ENCODE measurements around the gene AP4M1.

The AP4M1 gene

DNA sequence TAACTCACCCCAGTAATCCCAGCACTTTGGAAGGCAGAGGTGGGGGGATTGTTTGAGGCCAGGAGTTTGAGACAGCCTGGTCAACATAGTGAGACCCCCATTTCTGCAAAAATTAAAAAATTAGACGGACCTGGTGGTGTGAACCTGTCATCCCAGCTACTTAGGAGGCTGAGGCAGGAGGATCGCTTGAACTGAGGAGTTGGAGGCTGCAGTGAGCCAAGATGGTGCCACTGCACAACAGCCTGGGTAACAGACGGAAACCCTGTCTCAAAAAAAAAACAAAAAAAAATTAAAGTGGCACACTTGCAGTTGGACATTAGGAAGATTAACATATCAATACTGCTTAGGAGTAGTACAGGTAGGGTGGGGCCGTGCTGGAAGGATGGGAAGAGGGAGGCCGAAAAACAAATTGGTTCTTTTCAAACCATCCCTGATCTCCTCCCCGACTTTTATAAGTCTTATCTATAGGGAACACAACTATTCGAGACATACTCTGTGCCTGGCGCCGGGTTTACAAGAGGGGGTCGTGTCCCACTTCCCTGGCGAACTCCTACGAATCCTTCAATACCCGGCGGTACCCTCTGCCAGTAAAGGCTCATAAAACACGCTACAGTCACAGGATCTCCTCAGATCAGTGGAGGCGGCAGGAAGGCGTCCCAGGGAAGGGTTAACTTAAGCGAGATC lies 17.1 kb downstream of the AP4M1 start:
- no peaks in the 10 kb centered on the region for H3K27me3 ChIP-seq (replicated peaks; ENCODE audit: insufficient read depth, low read length)
- peak overlapping the region; percentile 91 for H3K4me3 ChIP-seq (ENCODE audit: low read length)
- peak overlapping the region; percentile 60; the same call in 1 of the 2 replicates for H3K27ac ChIP-seq (ENCODE audit: low read length)
- H3F3A ChIP-seq (ENCODE audit: insufficient read depth, low read length) = peaks cover 13% of the 10 kb centered on the region
- no peaks in the 10 kb centered on the region for H3K9me3 ChIP-seq (replicated peaks; ENCODE audit: insufficient read depth, low read length)
- peak overlapping the region; percentile 79 for H3K9ac ChIP-seq (ENCODE audit: low read length)
- no peaks in the 10 kb centered on the region for H4K20me1 ChIP-seq (ENCODE audit: insufficient read depth, low read length)
- no peak for TF ChIP-seq EZH2 (optimal IDR thresholded peaks at IDR 0.05; ENCODE audit: low read depth, low read length)
- no peak for TF ChIP-seq EZH2phosphoT487 (IDR thresholded peaks at IDR 0.05; ENCODE audit: low read length)
- TF ChIP-seq, protein P1, sequence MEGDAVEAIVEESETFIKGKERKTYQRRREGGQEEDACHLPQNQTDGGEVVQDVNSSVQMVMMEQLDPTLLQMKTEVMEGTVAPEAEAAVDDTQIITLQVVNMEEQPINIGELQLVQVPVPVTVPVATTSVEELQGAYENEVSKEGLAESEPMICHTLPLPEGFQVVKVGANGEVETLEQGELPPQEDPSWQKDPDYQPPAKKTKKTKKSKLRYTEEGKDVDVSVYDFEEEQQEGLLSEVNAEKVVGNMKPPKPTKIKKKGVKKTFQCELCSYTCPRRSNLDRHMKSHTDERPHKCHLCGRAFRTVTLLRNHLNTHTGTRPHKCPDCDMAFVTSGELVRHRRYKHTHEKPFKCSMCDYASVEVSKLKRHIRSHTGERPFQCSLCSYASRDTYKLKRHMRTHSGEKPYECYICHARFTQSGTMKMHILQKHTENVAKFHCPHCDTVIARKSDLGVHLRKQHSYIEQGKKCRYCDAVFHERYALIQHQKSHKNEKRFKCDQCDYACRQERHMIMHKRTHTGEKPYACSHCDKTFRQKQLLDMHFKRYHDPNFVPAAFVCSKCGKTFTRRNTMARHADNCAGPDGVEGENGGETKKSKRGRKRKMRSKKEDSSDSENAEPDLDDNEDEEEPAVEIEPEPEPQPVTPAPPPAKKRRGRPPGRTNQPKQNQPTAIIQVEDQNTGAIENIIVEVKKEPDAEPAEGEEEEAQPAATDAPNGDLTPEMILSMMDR (IDR thresholded peaks at IDR 0.05; ENCODE audit: low read length) = no peak
- no peaks in the 10 kb centered on the region for H3K9me2 ChIP-seq (replicated peaks; ENCODE audit: insufficient read depth, low read length)
- peaks cover 11% of the 10 kb centered on the region for H3K79me2 ChIP-seq (ENCODE audit: low read length)
- peak overlapping the region; percentile 85 for H2AFZ ChIP-seq (ENCODE audit: low read length)
- no peak for DNase-seq
- H3K36me3 ChIP-seq (replicated peaks; ENCODE audit: insufficient read depth, low read length) = no peaks in the 10 kb centered on the region
- 0 out of 2 replicates have a peak, but pooled peaks cover 6% of the 10 kb centered on the region for H3K4me1 ChIP-seq (ENCODE audit: low read length)
- H3K4me2 ChIP-seq (ENCODE audit: low read depth, low read length) = peak overlapping the region; percentile 88

DNA sequence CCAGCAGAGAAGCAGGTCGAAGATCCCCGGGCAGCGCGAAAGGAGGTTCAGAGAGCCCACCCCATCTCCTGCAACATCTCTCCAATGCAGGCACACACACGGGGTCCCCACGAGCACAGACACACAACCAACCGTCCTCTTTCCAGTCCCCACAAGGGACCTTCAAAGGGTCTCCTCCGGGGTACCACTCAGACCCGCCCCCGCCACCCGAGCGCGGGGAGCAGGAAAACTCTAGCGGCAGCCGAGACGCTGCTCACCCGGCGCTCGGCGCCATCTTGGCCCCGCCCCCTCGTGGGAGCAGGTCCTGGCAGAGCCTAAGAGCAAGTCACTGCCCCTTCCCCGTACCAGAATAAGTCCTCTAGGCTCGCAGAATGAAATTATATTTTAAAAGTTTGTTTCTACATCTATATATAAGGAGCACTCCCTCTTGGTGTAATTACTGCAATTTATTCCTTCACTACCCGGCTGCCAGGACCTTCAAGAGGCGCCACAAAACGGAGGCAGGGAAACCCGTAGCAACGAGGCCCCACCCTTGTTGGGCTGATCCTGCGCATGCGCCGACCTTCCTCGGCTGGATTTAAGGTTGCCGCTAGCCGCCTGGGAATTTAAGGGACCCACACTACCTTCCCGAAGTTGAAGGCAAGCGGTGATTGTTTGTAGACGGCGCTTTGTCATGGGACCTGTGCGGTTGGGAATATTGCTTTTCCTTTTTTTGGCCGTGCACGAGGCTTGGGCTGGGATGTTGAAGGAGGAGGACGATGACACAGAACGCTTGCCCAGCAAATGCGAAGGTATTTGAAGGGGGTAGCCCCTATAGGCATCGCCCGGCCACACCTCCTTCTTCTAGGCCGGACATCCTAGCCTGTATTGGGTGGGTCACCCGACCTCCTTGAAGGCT lies 17.9 kb downstream of the AP4M1 start, which contains the start of the genes CNPY4 and TAF6:
Gene CNPY4 (plus strand): TSS at position 563 of the 898 bp plus-strand sequence. CDS start 111 bp downstream, at position 674.
Gene TAF6 (minus strand): TSS at position 287 of the 898 bp plus-strand sequence. CDS start 5,149 bp downstream, outside the sequence.
- Histone ChIP-seq H3K4me1 (ENCODE audit: low read length) (0 out of 2 replicates have a peak, but pooled peaks cover 6% of the 10 kb centered on the region), H4K20me1 (ENCODE audit: insufficient read depth, low read length) (no peaks in the 10 kb centered on the region), H3F3A (ENCODE audit: insufficient read depth, low read length) (peaks cover 13% of the 10 kb centered on the region), H3K9me3 (replicated peaks; ENCODE audit: insufficient read depth, low read length) (no peaks in the 10 kb centered on the region), H3K79me2 (ENCODE audit: low read length) (peaks cover 11% of the 10 kb centered on the region), H3K27ac (ENCODE audit: low read length) (peak within 1 kb of the TSS; percentile 60; the same call in 1 of the 2 replicates), H2AFZ (ENCODE audit: low read length) (peak within 1 kb of the TSS; percentile 85), H3K4me2 (ENCODE audit: low read depth, low read length) (peak within 1 kb of the TSS; percentile 88), H3K9me2 (replicated peaks; ENCODE audit: insufficient read depth, low read length) (no peaks in the 10 kb centered on the region), H3K27me3 (replicated peaks; ENCODE audit: insufficient read depth, low read length) (no peaks in the 10 kb centered on the region), H3K4me3 (ENCODE audit: low read length) (peak within 1 kb of the TSS; percentile 91), H3K9ac (ENCODE audit: low read length) (peak within 1 kb of the TSS; percentile 79), H3K36me3 (replicated peaks; ENCODE audit: insufficient read depth, low read length) (no peaks in the 10 kb centered on the region)
- DNase-seq = peak; percentile 94
- no peak for TF ChIP-seq EZH2 (optimal IDR thresholded peaks at IDR 0.05; ENCODE audit: low read depth, low read length)
- TF ChIP-seq EZH2phosphoT487 (IDR thresholded peaks at IDR 0.05; ENCODE audit: low read length) = no peak

DNA sequence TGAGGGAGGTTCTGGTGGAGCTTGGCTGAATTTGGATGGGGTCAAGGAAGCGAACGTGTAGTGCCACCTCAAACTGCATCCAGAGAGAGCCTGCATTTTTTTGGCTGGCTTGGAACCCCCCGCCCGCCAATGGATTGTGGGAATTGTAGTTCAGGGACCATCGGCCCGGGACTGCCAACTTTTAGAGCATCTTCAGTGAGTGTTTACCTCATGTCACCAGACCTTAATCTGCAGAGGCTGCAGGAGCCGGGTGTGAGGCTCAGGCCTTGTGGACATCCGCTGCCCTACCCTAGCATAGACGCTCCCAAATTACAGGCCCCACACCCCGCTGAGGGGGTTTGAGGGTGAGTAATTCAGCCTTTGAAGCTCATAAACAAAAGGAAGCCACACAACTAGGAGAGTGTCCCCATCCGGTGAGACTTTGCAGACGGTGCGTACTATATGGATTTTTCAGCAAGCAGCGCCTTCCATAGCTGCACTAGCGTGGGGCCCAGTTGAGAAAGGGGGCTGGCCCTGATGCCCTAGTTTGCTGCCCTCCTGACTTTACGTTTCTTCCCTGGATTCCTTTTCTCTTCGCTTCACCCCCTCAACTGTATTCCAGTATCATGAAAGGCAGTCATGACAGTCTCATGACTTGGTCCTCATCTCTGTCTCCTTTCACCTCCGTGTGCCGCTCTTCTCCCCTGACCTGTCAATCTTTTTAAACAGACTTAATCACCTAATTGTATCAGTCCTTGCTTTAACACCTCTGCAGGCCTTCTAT lies 18.7 kb downstream of the AP4M1 start:
- peak; percentile 46 for DNase-seq
- H3K4me3 ChIP-seq (ENCODE audit: low read length) = peak overlapping the region; percentile 91
- peak overlapping the region; percentile 60; the same call in 1 of the 2 replicates for H3K27ac ChIP-seq (ENCODE audit: low read length)
- H3K9me2 ChIP-seq (replicated peaks; ENCODE audit: insufficient read depth, low read length) = no peaks in the 10 kb centered on the region
- peaks cover 13% of the 10 kb centered on the region for H3K79me2 ChIP-seq (ENCODE audit: low read length)
- H4K20me1 ChIP-seq (ENCODE audit: insufficient read depth, low read length) = no peaks in the 10 kb centered on the region
- TF ChIP-seq, protein P1 (IDR thresholded peaks at IDR 0.05; ENCODE audit: low read length) = no peak
- no peak for TF ChIP-seq EZH2phosphoT487 (IDR thresholded peaks at IDR 0.05; ENCODE audit: low read length)
- no peak for TF ChIP-seq EZH2 (optimal IDR thresholded peaks at IDR 0.05; ENCODE audit: low read depth, low read length)
- H3K4me2 ChIP-seq (ENCODE audit: low read depth, low read length) = peak overlapping the region; percentile 88
- peak overlapping the region; percentile 85 for H2AFZ ChIP-seq (ENCODE audit: low read length)
- H3K27me3 ChIP-seq (replicated peaks; ENCODE audit: insufficient read depth, low read length) = no peaks in the 10 kb centered on the region
- H3K9ac ChIP-seq (ENCODE audit: low read length) = peak overlapping the region; percentile 79; the same call in 1 of the 2 replicates
- 0 out of 2 replicates have a peak, but pooled peaks cover 6% of the 10 kb centered on the region for H3K4me1 ChIP-seq (ENCODE audit: low read length)
- H3F3A ChIP-seq (ENCODE audit: insufficient read depth, low read length) = peaks cover 13% of the 10 kb centered on the region
- H3K9me3 ChIP-seq (replicated peaks; ENCODE audit: insufficient read depth, low read length) = no peaks in the 10 kb centered on the region
- H3K36me3 ChIP-seq (replicated peaks; ENCODE audit: insufficient read depth, low read length) = no peaks in the 10 kb centered on the region

Data from MM.1S (cell line).